ENCODE results near the gene KCNH1. TPM values are rescaled to one million over a fixed set of nuclear protein-coding genes. Genes with fewer than 3 reads are reported as not detected.

KCNH1 gene
- polyA plus RNA-seq, 1 of the 3 experiments (the other 2 are of a cell fraction), result 0.08 TPM

DNA sequence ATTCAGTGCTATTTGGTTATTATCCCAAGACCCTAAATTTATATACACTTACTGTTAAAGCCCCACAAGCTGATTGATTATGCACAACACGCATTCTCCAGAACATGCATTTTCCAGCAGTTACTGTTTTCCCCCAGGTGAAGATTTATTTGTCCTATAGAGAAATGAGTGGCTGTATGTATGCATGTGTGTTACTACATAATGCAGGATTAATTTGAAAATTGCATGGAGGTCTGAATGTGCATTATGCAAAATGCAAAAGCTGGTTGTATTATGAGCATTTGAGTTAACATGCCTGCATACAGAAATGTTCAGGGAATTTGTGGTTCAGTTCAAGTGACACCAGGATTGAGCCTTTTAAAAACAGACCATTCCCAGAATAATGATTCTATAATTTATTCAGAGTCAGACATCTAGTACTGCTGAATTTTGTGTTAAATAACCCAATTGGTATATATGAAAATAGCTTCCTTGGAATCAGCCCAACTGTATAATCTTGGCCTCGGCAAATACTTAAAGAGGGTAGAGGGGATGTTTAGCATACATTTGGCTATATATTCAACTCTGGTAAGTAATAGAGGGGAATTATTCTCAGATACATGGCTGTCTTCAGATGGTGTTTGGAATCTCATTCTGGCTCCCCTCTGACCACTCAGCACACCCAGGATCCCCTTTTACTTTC, 485.2 kb downstream of the KCNH1 start:
- 79% methylated on average over 2 of the region's 2 CpGs for WGBS (ENCODE audit: low lambda C conversion rate)
- H3K27ac ChIP-seq (ENCODE audit: low read depth in 2 of 2, low read length in 1 of 2), result no peak overlapping the region
- H3K4me2 ChIP-seq, result no peak overlapping the region
- no peak overlapping the region for H3K4me3 ChIP-seq (ENCODE audit: low read depth in 2 of 2, low read length in 1 of 2)
- no peaks in the 10 kb centered on the region for H3K9me2 ChIP-seq
- no peak overlapping the region for H3K9ac ChIP-seq
- no peaks in the 10 kb centered on the region for H3K9me3 ChIP-seq
- ChIA-PET CTCF (interaction anchor here (0.9 to 2.9 kb wide), 5 partner anchors 16 to 485 kb away, joined by 4 to 18 read pairs (median 4); partner anchors contain the start of gene KCNH1), POLR2A (no interaction called here)
- H3K27me3 ChIP-seq (ENCODE audit: insufficient read depth), result no peaks in the 10 kb centered on the region
- TF ChIP-seq, protein P1, sequence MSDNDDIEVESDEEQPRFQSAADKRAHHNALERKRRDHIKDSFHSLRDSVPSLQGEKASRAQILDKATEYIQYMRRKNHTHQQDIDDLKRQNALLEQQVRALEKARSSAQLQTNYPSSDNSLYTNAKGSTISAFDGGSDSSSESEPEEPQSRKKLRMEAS (IDR thresholded peaks at IDR 0.05; ENCODE audit: low read depth), result no peak
- TF ChIP-seq ELF1 (IDR thresholded peaks at IDR 0.05) (no peak), EZH2phosphoT487 (IDR thresholded peaks at IDR 0.05; ENCODE audit: borderline replicate concordance, low read depth) (no peak), EP300 (IDR thresholded peaks at IDR 0.05; ENCODE audit: borderline replicate concordance in 1 of 2, low read depth in 1 of 2, low read length in 1 of 2) (no peak), SMC3 (IDR thresholded peaks at IDR 0.05; ENCODE audit: low read depth, low read length) (no peak), RFX5 (IDR thresholded peaks at IDR 0.05; ENCODE audit: low read length) (no peak), RAD21 (IDR thresholded peaks at IDR 0.05; ENCODE audit: low read length) (no peak), POLR2AphosphoS5 (IDR thresholded peaks at IDR 0.05; ENCODE audit: low read depth, low read length) (no peak), TAF1 (IDR thresholded peaks at IDR 0.05; ENCODE audit: borderline replicate concordance, low read depth, low read length) (no peak), JUND (IDR thresholded peaks at IDR 0.05) (no peak), SIN3A (IDR thresholded peaks at IDR 0.05; ENCODE audit: borderline replicate concordance, low read depth, low read length) (no peak), YY1 (IDR thresholded peaks at IDR 0.05; ENCODE audit: low read depth) (no peak), GABPA (IDR thresholded peaks at IDR 0.05; ENCODE audit: low read depth) (no peak), NFIC (IDR thresholded peaks at IDR 0.05; ENCODE audit: borderline replicate concordance) (no peak)
- TF ChIP-seq, protein P2, sequence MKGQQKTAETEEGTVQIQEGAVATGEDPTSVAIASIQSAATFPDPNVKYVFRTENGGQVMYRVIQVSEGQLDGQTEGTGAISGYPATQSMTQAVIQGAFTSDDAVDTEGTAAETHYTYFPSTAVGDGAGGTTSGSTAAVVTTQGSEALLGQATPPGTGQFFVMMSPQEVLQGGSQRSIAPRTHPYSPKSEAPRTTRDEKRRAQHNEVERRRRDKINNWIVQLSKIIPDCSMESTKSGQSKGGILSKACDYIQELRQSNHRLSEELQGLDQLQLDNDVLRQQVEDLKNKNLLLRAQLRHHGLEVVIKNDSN (IDR thresholded peaks at IDR 0.05; ENCODE audit: borderline replicate concordance, low read depth), result no peak
- TF ChIP-seq, protein P3, sequence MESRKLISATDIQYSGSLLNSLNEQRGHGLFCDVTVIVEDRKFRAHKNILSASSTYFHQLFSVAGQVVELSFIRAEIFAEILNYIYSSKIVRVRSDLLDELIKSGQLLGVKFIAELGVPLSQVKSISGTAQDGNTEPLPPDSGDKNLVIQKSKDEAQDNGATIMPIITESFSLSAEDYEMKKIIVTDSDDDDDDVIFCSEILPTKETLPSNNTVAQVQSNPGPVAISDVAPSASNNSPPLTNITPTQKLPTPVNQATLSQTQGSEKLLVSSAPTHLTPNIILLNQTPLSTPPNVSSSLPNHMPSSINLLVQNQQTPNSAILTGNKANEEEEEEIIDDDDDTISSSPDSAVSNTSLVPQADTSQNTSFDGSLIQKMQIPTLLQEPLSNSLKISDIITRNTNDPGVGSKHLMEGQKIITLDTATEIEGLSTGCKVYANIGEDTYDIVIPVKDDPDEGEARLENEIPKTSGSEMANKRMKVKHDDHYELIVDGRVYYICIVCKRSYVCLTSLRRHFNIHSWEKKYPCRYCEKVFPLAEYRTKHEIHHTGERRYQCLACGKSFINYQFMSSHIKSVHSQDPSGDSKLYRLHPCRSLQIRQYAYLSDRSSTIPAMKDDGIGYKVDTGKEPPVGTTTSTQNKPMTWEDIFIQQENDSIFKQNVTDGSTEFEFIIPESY (IDR thresholded peaks at IDR 0.05; ENCODE audit: borderline replicate concordance, low read depth), result no peak
- TF ChIP-seq, protein P4, sequence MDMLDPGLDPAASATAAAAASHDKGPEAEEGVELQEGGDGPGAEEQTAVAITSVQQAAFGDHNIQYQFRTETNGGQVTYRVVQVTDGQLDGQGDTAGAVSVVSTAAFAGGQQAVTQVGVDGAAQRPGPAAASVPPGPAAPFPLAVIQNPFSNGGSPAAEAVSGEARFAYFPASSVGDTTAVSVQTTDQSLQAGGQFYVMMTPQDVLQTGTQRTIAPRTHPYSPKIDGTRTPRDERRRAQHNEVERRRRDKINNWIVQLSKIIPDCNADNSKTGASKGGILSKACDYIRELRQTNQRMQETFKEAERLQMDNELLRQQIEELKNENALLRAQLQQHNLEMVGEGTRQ (IDR thresholded peaks at IDR 0.05; ENCODE audit: borderline replicate concordance, low read depth, low read length), result no peak
- TF ChIP-seq, protein P5, sequence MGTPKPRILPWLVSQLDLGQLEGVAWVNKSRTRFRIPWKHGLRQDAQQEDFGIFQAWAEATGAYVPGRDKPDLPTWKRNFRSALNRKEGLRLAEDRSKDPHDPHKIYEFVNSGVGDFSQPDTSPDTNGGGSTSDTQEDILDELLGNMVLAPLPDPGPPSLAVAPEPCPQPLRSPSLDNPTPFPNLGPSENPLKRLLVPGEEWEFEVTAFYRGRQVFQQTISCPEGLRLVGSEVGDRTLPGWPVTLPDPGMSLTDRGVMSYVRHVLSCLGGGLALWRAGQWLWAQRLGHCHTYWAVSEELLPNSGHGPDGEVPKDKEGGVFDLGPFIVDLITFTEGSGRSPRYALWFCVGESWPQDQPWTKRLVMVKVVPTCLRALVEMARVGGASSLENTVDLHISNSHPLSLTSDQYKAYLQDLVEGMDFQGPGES (IDR thresholded peaks at IDR 0.05; ENCODE audit: low read depth, low read length), result no peak
- TF ChIP-seq, protein P6, sequence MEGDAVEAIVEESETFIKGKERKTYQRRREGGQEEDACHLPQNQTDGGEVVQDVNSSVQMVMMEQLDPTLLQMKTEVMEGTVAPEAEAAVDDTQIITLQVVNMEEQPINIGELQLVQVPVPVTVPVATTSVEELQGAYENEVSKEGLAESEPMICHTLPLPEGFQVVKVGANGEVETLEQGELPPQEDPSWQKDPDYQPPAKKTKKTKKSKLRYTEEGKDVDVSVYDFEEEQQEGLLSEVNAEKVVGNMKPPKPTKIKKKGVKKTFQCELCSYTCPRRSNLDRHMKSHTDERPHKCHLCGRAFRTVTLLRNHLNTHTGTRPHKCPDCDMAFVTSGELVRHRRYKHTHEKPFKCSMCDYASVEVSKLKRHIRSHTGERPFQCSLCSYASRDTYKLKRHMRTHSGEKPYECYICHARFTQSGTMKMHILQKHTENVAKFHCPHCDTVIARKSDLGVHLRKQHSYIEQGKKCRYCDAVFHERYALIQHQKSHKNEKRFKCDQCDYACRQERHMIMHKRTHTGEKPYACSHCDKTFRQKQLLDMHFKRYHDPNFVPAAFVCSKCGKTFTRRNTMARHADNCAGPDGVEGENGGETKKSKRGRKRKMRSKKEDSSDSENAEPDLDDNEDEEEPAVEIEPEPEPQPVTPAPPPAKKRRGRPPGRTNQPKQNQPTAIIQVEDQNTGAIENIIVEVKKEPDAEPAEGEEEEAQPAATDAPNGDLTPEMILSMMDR (IDR thresholded peaks at IDR 0.05), result no peak
- TF ChIP-seq, protein P7, sequence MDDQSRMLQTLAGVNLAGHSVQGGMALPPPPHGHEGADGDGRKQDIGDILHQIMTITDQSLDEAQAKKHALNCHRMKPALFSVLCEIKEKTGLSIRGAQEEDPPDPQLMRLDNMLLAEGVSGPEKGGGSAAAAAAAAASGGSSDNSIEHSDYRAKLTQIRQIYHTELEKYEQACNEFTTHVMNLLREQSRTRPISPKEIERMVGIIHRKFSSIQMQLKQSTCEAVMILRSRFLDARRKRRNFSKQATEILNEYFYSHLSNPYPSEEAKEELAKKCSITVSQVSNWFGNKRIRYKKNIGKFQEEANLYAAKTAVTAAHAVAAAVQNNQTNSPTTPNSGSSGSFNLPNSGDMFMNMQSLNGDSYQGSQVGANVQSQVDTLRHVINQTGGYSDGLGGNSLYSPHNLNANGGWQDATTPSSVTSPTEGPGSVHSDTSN (IDR thresholded peaks at IDR 0.05), result no peak
- H2AFZ ChIP-seq (ENCODE audit: low read depth), result no peak overlapping the region
- no peaks in the 10 kb centered on the region for H3K36me3 ChIP-seq (replicated peaks in 1 of 2; ENCODE audit: control insufficient read depth in 1 of 2, insufficient read depth in 2 of 2, low read length in 1 of 2)
- no peaks in the 10 kb centered on the region for H3F3A ChIP-seq (replicated peaks; ENCODE audit: insufficient read depth)
- no peaks in the 10 kb centered on the region for H4K20me1 ChIP-seq (ENCODE audit: insufficient read depth)
- H3K4me1 ChIP-seq (ENCODE audit: control insufficient read depth in 1 of 2, insufficient read depth in 2 of 2, low read depth in 1 of 2, low read length in 1 of 2), result peaks cover 9 to 18% of the 10 kb centered on the region in 2 experiments; a peak in 3 of 4 replicates
- H3K79me2 ChIP-seq (ENCODE audit: insufficient read depth), result no peaks in the 10 kb centered on the region
- no peak for DNase-seq
